HG02678 (cell line): ENCODE results near the gene ZNF225.
A peak's percentile ranks its signal among the peaks of the same experiment; 100 is the strongest.
"Not testable (repeated sequence)": the region's sequence is repeated elsewhere in the genome, so short reads cannot be mapped to it uniquely, and the experiment has no call there.

ENCODE experiments used
- ATAC-seq: cut with Tn5 transposase; IDR thresholded peaks from one replicate; pipeline ENCODE4 v1.9.1; 2021; ENCODE audit warnings: mild to moderate bottlenecking, moderate library complexity; ENCODE audit not compliant: unreplicated experiment

ZNF225 gene

GRCh38 chr19:44156475-44156874 is 43.3 kb downstream of the ZNF225 start:
- ATAC-seq = no peak

DNA sequence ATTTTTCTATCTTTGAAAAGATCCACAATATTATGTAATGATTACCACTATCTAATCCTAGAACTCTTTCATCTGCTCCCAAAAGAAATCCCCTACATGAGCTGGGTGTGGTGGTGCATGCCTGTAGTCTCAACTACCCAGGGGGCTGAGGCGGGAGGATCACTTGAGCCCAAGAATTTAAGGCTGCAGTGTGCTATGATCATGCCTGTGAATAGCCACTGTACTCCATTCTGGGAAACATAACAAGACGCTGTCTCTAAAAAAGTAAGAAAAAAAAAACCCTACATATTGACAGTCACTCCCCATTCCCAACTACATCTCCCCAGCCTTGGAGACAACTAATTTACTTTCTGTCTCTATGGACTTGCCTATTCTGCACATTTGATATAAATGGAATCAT is 50.6 kb downstream of the ZNF225 start:
- no peak for ATAC-seq

DNA sequence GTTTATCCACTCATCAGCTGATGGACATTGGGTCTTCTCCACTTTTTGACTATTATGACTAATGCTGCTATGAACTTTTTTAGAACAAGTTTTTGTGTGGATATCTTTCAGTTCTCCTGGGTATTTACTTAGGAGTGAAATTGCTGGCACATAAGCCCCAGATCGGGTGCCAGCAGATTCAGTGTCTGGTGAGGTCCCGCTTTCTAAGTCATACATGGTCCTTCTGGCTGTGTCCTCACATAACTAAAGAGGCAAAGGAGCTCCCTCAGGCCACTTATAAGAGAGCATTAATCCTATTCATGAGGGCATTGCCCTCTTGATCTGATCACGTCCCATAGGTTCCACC is 51.1 kb downstream of the ZNF225 start:
- ATAC-seq = peak; percentile 3

DNA sequence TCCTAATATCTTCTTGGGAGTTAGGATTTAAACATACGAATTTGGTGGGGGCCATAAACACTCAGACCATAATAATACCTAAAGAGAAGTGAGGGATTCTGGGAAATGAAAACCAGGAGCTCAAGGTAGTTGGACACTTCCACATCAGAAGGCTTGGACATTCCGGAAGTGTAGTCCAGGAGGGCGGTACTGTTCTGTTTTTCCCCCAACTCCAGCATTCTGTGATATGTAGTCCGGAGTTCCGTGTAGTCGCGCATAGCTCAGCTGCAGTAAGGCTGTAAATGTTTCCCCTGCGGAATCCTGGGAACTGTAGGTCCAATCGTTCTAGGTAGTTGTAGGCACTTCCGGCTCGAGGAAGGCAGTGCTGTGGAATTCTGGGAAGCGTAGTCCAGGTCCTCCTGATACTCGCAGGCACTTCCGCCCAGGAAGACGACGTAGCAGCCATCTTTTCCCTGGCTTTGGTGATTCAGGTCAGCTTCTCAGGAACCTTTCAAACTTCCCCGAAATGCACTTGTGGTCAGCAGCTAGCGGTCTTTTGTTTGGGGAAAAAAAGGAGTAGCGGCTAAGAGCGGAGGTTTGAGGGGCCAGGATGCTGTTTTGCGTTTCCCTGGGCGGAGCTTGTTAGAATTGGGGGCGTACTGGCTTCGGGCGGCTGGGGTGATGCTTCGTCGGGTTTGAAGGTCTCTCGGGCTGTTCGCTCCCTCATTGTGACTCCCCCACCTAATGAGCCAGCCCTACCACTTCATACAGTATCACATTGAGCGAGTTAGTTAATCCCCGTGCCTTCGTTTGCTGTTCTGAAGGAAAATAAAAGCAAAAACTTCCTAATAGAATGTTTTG is 51.7 kb downstream of the ZNF225 start, which contains the start of gene ZNF226:
Gene ZNF226 (plus strand): TSS at position 428 of the 840 bp plus-strand sequence. CDS start 4,981 bp downstream, outside the sequence.
- peak; percentile 88 for ATAC-seq

DNA sequence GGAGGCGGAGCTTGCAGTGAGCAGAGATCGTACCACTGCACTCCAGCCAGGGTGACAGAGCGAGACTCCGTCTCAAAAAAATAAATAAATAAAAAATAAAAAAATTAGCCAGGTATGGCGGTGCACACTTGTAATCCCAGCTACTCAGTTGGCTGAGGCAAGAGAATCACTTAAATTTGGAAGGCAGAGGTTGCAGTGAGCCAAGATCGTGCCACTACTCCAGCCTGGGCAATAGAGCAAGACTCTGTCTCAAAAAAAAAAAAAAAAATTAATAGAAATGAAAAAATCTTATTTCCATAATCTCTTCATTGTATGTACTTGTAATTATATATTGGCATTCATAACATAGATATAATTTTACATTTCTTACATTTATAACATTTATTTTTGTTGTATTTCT is 57.5 kb downstream of the ZNF225 start:
- not testable (repeated sequence) for ATAC-seq

DNA sequence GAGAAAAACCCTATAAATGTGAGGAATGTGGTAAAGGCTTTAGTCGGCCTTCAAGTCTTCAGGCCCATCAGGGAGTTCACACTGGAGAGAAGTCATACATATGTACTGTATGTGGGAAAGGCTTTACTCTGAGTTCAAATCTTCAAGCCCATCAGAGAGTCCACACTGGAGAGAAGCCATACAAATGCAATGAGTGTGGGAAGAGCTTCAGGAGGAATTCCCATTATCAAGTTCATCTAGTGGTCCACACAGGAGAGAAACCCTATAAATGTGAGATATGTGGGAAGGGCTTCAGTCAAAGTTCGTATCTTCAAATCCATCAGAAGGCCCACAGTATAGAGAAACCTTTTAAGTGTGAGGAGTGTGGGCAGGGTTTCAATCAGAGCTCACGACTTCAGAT is 63.4 kb downstream of the ZNF225 start:
- no peak for ATAC-seq

GRCh38 chr19:44180968-44181367 is 67.8 kb downstream of the ZNF225 start:
- no peak for ATAC-seq

- ATAC-seq = no peak
Observed at GRCh38 chr19:44182145-44182544, 68.9 kb downstream of the ZNF225 start.
